Measurements from ENCODE around the gene HS3ST3B1.

The HS3ST3B1 gene

GRCh38 chr17:14303343-14304221 is 2.7 kb downstream of the HS3ST3B1 start:
- DNase-seq = no peak

GRCh38 chr17:14304222-14304772 is 3.4 kb downstream of the HS3ST3B1 start:
- no peak for DNase-seq

- no peak for DNase-seq
Measured at GRCh38 chr17:14304773-14305517, 4.1 kb downstream of the HS3ST3B1 start.

- no peak for DNase-seq
Measured at GRCh38 chr17:14305785-14306496, 5.1 kb downstream of the HS3ST3B1 start.

GRCh38 chr17:14306596-14306995 is 5.7 kb downstream of the HS3ST3B1 start:
- no peak for DNase-seq

DNA sequence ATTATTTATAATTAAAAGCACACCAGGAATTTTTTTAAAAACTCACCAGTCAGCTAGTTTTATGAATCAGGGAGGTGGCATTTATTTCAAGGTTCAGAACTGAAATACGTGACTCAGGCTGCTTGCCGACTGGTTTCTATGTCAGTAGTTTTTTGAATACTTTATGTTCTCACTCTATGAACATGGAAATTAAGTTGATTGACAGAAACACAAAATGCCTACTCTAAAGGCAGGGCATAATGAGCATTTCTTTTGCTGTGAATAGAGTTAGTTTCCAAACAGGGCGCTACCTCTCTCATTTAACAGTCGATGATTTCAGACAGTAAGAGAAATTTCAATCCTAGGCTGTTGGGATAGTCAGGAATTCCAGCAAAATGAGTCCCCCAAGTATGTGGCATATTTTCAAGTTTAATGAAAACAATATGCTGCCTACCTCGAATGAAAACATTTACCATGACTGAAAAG is 6.7 kb downstream of the HS3ST3B1 start:
- DNase-seq = no peak

- no peak for DNase-seq
Measured at GRCh38 chr17:14308636-14308964, 7.7 kb downstream of the HS3ST3B1 start.

DNA sequence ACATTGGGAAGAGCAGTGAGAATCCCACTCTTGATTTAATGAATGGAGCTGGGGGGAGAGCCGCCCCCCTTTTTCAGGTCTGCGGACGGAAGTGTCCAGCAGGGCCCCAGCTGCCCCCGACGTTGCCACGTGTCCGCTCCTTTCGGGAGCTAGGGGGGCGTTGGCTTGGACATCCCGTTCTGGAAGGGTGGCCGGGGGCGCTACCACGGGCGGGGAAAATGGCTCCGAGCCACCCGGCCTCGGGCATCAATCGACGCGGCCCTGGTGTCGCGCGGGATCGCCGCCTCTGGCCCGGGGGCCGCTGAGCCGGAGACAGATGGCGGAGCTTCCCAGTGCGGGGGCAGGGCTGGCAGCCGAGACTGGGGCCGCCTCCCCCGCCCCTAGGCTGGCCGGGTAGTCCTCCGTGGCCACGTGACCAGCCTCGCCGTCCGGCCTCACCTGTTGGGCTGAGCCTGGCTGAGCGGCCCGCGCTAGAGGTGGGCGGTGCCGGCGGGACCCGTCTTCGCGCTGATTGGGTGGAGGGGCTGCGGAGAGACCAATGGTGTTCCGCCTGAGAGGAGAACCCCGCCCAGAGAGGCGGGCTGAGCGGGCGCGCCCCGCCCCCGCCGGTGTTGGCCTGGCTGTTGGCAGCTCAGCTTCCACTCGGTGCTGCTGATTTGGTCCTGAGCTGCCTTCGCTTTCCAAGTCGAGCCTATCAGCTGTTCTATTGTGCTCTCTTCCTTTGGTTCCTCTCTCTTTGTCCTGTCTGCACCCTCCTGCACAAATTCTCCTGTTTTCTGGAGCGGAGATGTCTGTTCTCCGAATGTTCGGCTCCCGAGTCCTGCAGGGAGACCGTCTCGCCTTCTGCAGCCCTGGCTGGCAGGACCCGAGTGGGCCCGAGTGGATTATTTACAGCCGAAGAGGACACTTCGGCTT is 8.3 kb downstream of the HS3ST3B1 start:
- peak; percentile 97 for DNase-seq

DNA sequence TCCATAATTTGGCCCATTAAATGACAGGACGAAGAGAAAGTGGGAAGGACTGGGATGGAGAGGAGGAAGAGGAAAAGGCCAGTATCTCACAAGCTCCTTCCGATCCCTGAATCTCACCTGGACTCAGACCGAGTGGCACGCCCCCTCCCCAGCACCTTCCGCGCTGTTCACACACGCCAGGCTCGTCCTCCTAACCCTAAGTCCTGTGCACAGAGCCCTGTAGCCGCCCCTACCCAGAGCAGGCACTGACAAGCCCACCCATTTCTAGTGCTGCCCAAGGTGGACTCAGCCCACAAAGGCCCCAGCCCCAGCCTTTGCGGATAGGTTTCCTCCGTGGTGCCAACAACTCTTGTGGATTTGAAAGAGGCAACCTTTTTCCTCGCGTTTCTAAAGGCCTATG is 9.2 kb downstream of the HS3ST3B1 start:
- DNase-seq = no peak

GRCh38 chr17:14310605-14311004 is 9.7 kb downstream of the HS3ST3B1 start:
- no peak for DNase-seq

- DNase-seq = no peak
Measured at GRCh38 chr17:14311186-14311705, 10.4 kb downstream of the HS3ST3B1 start.

GRCh38 chr17:14311981-14312380 is 11.1 kb downstream of the HS3ST3B1 start:
- no peak for DNase-seq

- no peak for DNase-seq
Measured at GRCh38 chr17:14312522-14312921, 11.6 kb downstream of the HS3ST3B1 start.

DNA sequence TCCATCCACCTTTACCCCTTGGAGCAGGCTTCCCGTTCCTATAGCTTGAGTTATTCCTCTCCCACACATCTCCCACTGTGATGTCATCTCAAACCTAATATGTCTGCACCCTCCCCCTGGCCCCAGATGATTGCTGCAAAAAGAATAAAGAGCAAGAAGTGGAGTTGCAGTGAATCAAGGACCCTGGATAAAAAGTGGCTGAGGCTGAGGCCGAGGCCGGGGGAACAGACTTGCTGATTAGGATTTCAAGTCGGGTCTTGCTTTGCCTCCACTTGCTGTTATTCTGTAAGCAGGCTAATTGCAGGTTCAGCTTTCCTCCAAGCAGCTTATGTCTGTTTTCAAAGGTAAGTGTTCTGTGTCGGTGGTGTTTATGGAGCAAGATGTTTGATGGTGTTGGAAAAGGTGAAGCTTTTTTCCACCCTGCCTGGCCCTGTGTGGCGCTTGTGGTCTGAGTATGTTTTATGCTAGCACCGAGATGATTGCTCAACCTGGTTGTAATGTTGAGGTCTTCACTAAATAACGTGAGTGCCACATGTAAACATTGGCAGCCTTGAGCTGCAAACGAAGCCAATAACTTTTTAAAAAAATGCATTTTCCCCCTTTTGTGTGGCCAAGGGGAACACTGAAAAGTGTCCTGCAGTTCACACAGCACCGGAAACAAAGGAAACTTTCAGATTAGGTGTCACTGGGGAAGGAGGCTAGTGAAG is 15.4 kb downstream of the HS3ST3B1 start:
- DNase-seq = no peak

GRCh38 chr17:14317383-14317782 is 16.5 kb downstream of the HS3ST3B1 start:
- no peak for DNase-seq

- DNase-seq = no peak
Measured at GRCh38 chr17:14318109-14318917, 17.4 kb downstream of the HS3ST3B1 start.

- DNase-seq = no peak
Measured at GRCh38 chr17:14318918-14319205, 18.0 kb downstream of the HS3ST3B1 start.

DNA sequence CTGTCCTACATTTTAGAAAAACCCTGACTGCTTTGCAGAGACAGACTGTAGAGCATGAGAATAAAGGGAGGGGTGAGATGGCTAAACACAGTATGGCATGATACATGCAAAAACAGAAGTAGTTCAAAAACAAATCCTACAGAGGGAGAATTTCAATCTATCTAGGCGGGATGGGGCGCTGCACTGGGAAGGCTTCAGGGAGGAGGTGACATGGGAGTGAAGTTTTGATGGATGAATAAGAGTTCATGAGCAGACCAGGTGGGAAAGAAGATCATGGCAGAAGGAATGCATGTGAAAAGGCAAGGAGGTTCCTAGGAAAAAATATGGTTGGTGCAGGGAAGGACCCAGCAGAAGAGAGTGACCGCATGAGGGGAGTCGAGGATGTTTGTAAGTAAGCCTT is 19.2 kb downstream of the HS3ST3B1 start:
- no peak for DNase-seq

- no peak for DNase-seq
Measured at GRCh38 chr17:14320734-14321475, 20.0 kb downstream of the HS3ST3B1 start.

- DNase-seq = no peak
Measured at GRCh38 chr17:14321476-14321949, 20.6 kb downstream of the HS3ST3B1 start.

Data from SHP77 treated with DMSO at 0.1 percent for 48 hours (cell line).